GM12864 (cell line): ENCODE data around the gene NLRP3.
"Not testable (repeated sequence)": the region's sequence is repeated elsewhere in the genome, so short reads cannot be mapped to it uniquely, and the experiment has no call there.

Experiments used
- DNase-seq: peaks from one replicate; pipeline ENCODE4 v3.0.0-alpha.2; 2011; ENCODE audit warnings: low read depth
- H3K4me3 ChIP-seq: 2 replicates; pipeline ENCODE4 v1.5.1; 2011; ENCODE audit warnings: mild to moderate bottlenecking, low read depth, low read length, control low read depth
- CTCF ChIP-seq: IDR thresholded peaks from 2 replicates; pipeline ENCODE4 v1.5.1; 2011; ENCODE audit warnings: low read depth, mild to moderate bottlenecking, moderate library complexity, low read length, control low read depth, inconsistent platforms; ENCODE audit errors: missing control alignments

Gene NLRP3

DNA sequence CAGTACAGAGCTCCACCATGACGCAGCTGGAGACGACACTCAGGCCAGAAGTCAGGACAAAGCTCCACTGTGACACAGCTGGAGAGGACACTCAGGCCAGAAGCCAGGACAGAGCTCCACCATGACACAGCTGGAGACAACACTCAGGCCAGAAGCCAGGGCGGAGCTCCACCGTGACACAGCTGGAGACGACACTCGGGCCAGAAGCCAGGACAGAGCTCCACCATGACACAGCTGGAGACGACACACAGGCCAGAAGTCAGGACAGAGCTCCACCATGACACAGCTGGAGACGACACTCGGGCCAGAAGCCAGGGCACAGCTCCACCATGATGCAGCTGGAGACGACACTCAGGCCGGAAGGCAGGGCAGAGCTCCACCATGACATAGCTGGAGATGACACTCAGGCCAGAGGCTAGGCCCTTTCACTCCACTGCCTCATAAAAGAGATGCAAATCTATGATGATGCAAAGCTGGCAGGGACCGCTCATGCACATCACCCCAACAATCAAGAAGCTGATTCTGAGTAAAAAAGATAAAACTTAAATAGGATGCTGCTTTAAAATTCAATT, 55.6 kb downstream of the NLRP3 start:
- H3K4me3 ChIP-seq: no peak overlapping the region
- no peak for TF ChIP-seq CTCF
- no peak for DNase-seq

GRCh38 chr1:247472035-247472434, 56.1 kb downstream of the NLRP3 start:
- H3K4me3 ChIP-seq: no peak overlapping the region
- DNase-seq: no peak
- no peak for TF ChIP-seq CTCF

DNA sequence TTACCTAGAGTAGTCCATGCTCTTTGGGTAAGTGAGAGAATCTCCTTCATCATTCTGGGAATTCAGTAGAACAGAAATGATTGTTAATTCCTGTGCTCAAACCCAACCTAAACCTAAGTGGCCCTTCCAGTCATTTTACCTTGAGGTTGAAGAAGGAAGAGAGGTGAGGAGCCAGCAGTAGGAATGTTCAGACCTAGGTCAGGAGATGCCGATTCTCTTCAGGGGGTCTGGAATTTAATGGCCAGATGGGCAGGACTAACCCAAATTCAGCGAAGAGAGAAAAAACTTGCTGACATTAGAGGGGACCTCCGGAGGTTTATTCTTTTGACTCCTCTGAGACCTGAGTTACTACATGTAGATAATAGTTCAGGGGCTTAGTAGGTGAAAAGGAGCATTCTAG, 58.4 kb downstream of the NLRP3 start:
- no peak for DNase-seq
- no peak overlapping the region for H3K4me3 ChIP-seq
- no peak for TF ChIP-seq CTCF

GRCh38 chr1:247475793-247476192, 59.8 kb downstream of the NLRP3 start:
- DNase-seq: no peak
- TF ChIP-seq CTCF: no peak
- H3K4me3 ChIP-seq: no peak overlapping the region

DNA sequence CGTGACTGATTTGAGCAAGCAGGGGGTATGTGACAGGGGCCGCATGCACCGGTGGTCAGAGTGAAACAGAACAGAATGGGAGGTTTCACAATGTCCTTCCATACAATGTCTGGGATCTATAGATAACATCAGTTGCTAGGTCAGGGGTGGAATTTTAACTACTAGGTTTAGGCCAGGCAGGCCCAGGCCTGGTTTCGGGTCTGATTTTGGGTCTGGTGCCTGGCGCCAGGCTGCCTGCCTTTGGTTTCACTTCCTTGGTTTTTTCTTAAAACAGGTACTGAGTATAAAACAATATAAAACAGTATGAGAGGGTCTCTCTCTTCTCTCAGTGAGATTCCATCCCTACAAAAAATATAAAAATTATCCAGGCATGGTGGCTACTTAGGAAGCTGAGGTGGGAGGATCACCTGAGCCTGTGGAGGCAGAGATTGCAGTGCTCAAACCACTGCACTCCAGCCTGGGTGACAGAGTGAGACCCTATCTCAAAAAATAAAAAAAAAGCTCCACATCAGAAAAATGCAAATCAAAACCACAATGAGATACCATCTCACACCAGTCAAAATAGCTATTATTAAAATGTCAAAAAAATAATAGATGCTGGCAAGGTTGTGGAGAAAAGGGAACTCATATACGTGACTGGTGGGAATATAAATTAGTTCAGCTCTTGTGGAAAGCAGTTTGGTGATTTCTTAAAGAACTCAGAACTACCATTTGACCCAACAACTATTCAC, 60.5 kb downstream of the NLRP3 start:
- H3K4me3 ChIP-seq, DNase-seq: not testable (repeated sequence)

DNA sequence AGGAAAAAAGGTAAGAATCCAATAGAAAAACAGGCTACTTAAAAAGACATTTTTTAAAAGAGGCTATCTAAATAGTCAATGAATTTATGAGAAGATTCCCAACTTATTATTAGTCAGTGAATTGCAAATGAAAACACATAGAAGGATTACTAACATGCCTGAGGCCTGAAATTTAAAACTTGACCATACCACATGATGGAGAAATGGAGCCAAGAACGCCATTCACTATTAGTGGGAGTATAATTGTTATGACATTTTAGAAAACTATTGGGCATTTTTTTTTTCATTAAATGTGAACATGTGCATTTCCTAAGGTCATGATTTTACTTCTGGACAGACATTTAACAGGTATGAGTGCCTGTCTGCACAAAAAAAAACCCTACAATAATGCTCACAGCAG, 66.8 kb downstream of the NLRP3 start:
- no peak overlapping the region for H3K4me3 ChIP-seq
- TF ChIP-seq CTCF: no peak
- DNase-seq: no peak

DNA sequence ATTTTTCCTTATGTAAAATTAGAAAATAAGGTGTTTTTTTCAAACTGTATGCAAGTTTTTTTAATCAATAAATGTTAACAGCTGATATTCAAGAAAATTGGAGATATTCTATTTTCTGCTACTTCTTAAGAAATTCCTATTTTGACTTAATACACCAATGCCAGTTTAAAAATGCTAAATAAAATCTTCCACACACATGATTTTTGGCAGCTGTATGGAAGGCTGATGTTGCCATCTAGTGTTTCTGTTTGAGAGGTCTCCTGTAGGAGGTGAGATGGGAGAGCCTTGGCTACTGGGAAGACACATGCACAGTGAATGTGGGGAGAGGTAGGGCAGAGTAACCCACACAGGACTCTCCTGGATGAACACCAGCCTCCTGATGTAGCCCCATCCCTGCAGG, 71.1 kb downstream of the NLRP3 start:
- no peak for DNase-seq
- peak; percentile 50 for TF ChIP-seq CTCF

More for the DNA sequence above, 71.1 kb downstream of the NLRP3 start:
- no peak overlapping the region for H3K4me3 ChIP-seq
